ENCODE measurements around the gene FAM184B. TPM values are rescaled to one million over a fixed set of nuclear protein-coding genes. Genes with fewer than 3 reads are reported as not detected.

FAM184B gene
- total RNA-seq, 2 donors from 2014 or later = 0.07 TPM; not detected in 1

- no peak for TF ChIP-seq CTCF (conservative IDR thresholded peaks at IDR 0.05)
- H3K36me3 ChIP-seq (ENCODE audit: control insufficient read depth, insufficient read depth, low read length) = no peaks in the 10 kb centered on the region
- H3K36me3 Mint-ChIP-seq (ENCODE audit: low read depth) = no peaks in the 10 kb centered on the region
- peaks cover 4% of the 10 kb centered on the region for H3K9me3 Mint-ChIP-seq
- no peak overlapping the region for H3K27ac ChIP-seq (ENCODE audit: low read depth, low read length)
- no peaks in the 10 kb centered on the region for H3K4me1 ChIP-seq (ENCODE audit: control insufficient read depth, insufficient read depth, low read length)
- no peak overlapping the region for H3K27ac Mint-ChIP-seq
- no peak overlapping the region for H3K9ac ChIP-seq (ENCODE audit: extremely low read depth, low read length, poor library complexity, severe bottlenecking)
- H3K4me1 Mint-ChIP-seq = no peaks in the 10 kb centered on the region
- H3K27me3 ChIP-seq (ENCODE audit: control insufficient read depth, insufficient read depth, low read length, poor library complexity, severe bottlenecking) = no peaks in the 10 kb centered on the region
- H3K4me3 Mint-ChIP-seq = no peak overlapping the region
- H3K4me3 ChIP-seq (ENCODE audit: low read length) = no peak overlapping the region
- H3K9me3 ChIP-seq (ENCODE audit: control insufficient read depth, low read length) = no peaks in the 10 kb centered on the region
- no peak for DNase-seq
- WGBS, 2 experiments (ENCODE audit: insufficient coverage in 1 of 2, insufficient read length in 1 of 2) = 76 to 81% methylated on average over 3 to 7 of the region's 7 CpGs
- peaks cover 8% of the 10 kb centered on the region for H3K27me3 Mint-ChIP-seq (ENCODE audit: insufficient read depth)
Measured at GRCh38 chr4:17681281-17682221, 99.9 kb downstream of the FAM184B start.

DNA sequence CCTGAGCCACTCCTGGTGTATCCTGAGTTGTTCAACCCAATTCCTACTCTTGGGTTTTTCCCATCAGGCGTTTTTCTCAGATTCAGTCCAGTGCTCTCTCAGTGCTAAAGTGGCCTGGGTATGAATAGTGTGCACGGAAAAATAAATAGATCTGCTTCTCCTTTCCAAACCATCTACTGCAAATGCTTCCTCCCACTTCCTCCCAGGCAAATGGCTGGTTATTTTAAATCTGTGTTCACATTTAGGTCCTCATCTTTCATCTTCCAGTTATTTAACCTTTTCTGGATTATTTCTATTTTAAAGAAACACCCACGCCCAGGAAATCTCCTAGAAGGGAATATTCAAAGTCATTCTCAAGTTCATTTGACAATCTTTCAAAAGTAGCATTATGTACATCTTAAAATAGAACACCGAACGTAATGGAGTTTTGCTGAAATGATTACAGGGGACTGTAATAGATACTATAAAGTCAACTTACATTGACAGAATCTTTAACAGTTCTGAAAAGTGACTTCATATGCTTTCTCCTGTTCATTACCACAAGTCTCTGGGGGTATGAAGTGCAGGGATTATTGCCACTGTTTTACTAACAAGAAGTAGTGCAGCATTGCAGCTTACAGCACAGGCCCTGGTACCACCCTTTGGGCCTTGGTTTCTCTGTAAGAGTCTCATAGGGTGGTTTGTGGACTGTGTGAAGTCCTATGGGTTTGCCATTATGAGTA lies 100.7 kb downstream of the FAM184B start:
- no peak overlapping the region for H3K4me3 ChIP-seq (ENCODE audit: low read length)
- no peaks in the 10 kb centered on the region for H3K9me3 ChIP-seq (ENCODE audit: control insufficient read depth, low read length)
- H3K27me3 ChIP-seq (ENCODE audit: control insufficient read depth, insufficient read depth, low read length, poor library complexity, severe bottlenecking) = no peaks in the 10 kb centered on the region
- DNase-seq = no peak
- H3K4me1 Mint-ChIP-seq = no peaks in the 10 kb centered on the region
- no peak overlapping the region for H3K9ac ChIP-seq (ENCODE audit: extremely low read depth, low read length, poor library complexity, severe bottlenecking)
- no peaks in the 10 kb centered on the region for H3K36me3 Mint-ChIP-seq (ENCODE audit: low read depth)
- H3K27ac Mint-ChIP-seq = no peak overlapping the region
- H3K9me3 Mint-ChIP-seq = peaks cover 4% of the 10 kb centered on the region
- 69 to 87% methylated on average over 3 to 5 of the region's 5 CpGs for WGBS, 2 experiments (ENCODE audit: insufficient coverage in 1 of 2, insufficient read length in 1 of 2)
- no peaks in the 10 kb centered on the region for H3K36me3 ChIP-seq (ENCODE audit: control insufficient read depth, insufficient read depth, low read length)
- TF ChIP-seq CTCF (conservative IDR thresholded peaks at IDR 0.05) = no peak
- no peak overlapping the region for H3K4me3 Mint-ChIP-seq
- H3K27me3 Mint-ChIP-seq (ENCODE audit: insufficient read depth) = peaks cover 8% of the 10 kb centered on the region
- H3K27ac ChIP-seq (ENCODE audit: low read depth, low read length) = no peak overlapping the region
- no peaks in the 10 kb centered on the region for H3K4me1 ChIP-seq (ENCODE audit: control insufficient read depth, insufficient read depth, low read length)

DNA sequence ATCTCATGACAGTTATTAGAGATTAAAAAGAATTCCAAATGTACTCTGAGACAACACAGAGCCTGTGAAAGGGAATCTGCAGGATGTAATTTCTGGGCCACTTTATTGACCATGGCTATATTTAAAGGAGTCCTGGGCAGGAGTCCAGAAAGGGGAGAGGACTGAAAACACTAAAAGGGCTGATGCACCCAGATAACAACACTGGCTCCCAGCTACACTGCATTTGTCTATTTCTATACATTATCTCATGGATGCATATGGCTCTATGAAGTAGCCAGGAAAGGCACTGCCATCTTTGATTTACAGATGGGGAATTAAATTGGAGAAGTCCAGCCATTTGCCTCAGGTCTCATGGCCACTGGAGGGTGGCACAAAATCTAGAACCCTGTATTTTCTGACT lies 111.0 kb downstream of the FAM184B start:
- Histone ChIP-seq H3K36me3 (ENCODE audit: control insufficient read depth, insufficient read depth, low read length) (no peaks in the 10 kb centered on the region), H3K9me3 (ENCODE audit: control insufficient read depth, low read length) (no peaks in the 10 kb centered on the region), H3K27me3 (ENCODE audit: control insufficient read depth, insufficient read depth, low read length, poor library complexity, severe bottlenecking) (no peaks in the 10 kb centered on the region), H3K9ac (ENCODE audit: extremely low read depth, low read length, poor library complexity, severe bottlenecking) (no peak overlapping the region), H3K4me1 (ENCODE audit: control insufficient read depth, insufficient read depth, low read length) (no peaks in the 10 kb centered on the region), H3K4me3 (ENCODE audit: low read length) (no peak overlapping the region), H3K27ac (ENCODE audit: low read depth, low read length) (no peak overlapping the region)
- no peaks in the 10 kb centered on the region for H3K27me3 Mint-ChIP-seq (ENCODE audit: insufficient read depth)
- no peaks in the 10 kb centered on the region for H3K36me3 Mint-ChIP-seq (ENCODE audit: low read depth)
- peaks cover 3% of the 10 kb centered on the region for H3K4me1 Mint-ChIP-seq
- H3K27ac Mint-ChIP-seq = no peak overlapping the region
- TF ChIP-seq CTCF (conservative IDR thresholded peaks at IDR 0.05) = no peak
- no peak overlapping the region for H3K4me3 Mint-ChIP-seq
- no peaks in the 10 kb centered on the region for H3K9me3 Mint-ChIP-seq
- no peak for DNase-seq
